Panc1 (cell line): ENCODE measurements around the gene TNIK.

ENCODE experiments used
- CTCF ChIP-seq: fragments of 450-650 bp; IDR thresholded peaks from 2 replicates; pipeline ENCODE4 v1.5.1; 2017; ENCODE audit warnings: mild to moderate bottlenecking
- POLR2AphosphoS5 ChIP-seq: IDR thresholded peaks from 2 replicates; pipeline ENCODE4 v1.6.1; 2012; ENCODE audit warnings: mild to moderate bottlenecking, low read depth, low read length, moderate library complexity
- SIN3A ChIP-seq: IDR thresholded peaks from 2 replicates; pipeline ENCODE4 v1.6.1; 2012; ENCODE audit warnings: low read depth, mild to moderate bottlenecking, low read length, moderate library complexity, borderline replicate concordance; ENCODE audit not compliant: insufficient read depth
- TCF7L2 ChIP-seq: IDR thresholded peaks from 2 replicates; pipeline ENCODE4 v1.6.1; 2011; ENCODE audit warnings: mild to moderate bottlenecking, low read depth, low read length, inconsistent platforms
- TF ChIP-seq, protein P1 (sequence below), 2 experiments: IDR thresholded peaks; 2 replicates each; pipeline ENCODE4 v1.6.1; 2011 to 2012; ENCODE audit warnings: low read depth in 2 of 2, control low read depth in 1 of 2, low read length in 1 of 2, mild to moderate bottlenecking in 1 of 2, moderate library complexity in 1 of 2; ENCODE audit not compliant: insufficient read depth in 1 of 2

DNA sequence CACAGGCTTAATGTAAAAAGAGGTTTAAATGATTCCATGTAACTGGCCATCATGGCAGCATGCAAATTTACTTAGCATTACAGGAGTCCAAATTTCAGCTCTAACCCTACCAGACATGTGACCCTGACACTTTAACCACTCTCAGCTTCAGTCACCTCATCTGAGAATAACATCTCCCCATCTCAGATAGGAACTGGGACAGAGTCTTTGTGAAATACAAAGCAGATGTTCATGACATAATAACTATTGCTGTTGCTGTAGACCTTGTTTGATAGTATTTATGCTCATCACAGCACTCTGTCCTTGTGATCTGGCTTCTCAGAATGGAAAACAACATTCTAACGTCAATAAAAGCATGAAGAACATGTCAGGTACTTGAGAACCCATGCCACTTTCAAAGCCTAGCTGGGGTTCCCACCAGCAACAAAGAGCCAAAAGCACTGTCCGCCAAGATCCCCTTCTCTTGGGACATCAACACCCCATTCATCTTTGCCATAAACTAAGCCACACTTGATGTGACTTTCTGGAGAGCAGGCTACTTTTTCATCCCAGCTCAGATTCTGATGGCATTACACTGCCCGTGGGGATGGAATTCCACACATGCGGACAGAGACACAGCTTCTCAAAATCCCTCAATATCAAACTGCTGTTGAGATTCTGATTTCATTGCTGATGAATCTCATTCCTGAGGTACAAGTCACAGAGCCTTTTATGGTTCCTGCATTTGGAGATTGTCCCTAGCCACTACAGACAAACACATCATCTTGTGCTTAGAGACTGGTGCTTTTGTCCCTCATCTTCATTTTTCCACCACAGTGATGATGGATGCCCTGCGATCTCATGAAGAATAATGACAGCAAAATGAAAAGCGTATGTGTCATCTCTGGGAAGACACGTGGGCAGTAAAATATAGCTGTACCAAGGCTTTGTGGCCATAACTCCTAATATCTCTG, 202.7 kb downstream of the TNIK start:
- TF ChIP-seq SIN3A (no peak), CTCF (no peak), POLR2AphosphoS5 (no peak), TCF7L2 (no peak)
- TF ChIP-seq, protein P1, sequence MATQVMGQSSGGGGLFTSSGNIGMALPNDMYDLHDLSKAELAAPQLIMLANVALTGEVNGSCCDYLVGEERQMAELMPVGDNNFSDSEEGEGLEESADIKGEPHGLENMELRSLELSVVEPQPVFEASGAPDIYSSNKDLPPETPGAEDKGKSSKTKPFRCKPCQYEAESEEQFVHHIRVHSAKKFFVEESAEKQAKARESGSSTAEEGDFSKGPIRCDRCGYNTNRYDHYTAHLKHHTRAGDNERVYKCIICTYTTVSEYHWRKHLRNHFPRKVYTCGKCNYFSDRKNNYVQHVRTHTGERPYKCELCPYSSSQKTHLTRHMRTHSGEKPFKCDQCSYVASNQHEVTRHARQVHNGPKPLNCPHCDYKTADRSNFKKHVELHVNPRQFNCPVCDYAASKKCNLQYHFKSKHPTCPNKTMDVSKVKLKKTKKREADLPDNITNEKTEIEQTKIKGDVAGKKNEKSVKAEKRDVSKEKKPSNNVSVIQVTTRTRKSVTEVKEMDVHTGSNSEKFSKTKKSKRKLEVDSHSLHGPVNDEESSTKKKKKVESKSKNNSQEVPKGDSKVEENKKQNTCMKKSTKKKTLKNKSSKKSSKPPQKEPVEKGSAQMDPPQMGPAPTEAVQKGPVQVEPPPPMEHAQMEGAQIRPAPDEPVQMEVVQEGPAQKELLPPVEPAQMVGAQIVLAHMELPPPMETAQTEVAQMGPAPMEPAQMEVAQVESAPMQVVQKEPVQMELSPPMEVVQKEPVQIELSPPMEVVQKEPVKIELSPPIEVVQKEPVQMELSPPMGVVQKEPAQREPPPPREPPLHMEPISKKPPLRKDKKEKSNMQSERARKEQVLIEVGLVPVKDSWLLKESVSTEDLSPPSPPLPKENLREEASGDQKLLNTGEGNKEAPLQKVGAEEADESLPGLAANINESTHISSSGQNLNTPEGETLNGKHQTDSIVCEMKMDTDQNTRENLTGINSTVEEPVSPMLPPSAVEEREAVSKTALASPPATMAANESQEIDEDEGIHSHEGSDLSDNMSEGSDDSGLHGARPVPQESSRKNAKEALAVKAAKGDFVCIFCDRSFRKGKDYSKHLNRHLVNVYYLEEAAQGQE (IDR thresholded peaks at IDR 0.05; ENCODE audit: insufficient read depth in 1 of 2, low read depth in 2 of 2, low read length in 1 of 2) = no peak
